Right kidney (tissue), 1 donor: ENCODE results near the gene ELFN1.
A peak's percentile ranks its signal among the peaks of the same experiment; 100 is the strongest.

Experiments
- DNase-seq: peaks from one replicate; pipeline ENCODE4 v3.0.0-alpha.2; 2016

Gene ELFN1

GRCh38 chr7:1675673-1676549 lies 5.8 kb downstream of the ELFN1 start:
- DNase-seq: no peak

GRCh38 chr7:1676550-1677078 lies 6.5 kb downstream of the ELFN1 start:
- DNase-seq: no peak

GRCh38 chr7:1677206-1678080 lies 7.4 kb downstream of the ELFN1 start:
- no peak for DNase-seq

- DNase-seq: no peak
Observed at GRCh38 chr7:1678081-1678543, 8.0 kb downstream of the ELFN1 start.

GRCh38 chr7:1678571-1679325 lies 8.7 kb downstream of the ELFN1 start:
- no peak for DNase-seq

GRCh38 chr7:1679326-1679965 lies 9.4 kb downstream of the ELFN1 start:
- DNase-seq: no peak

GRCh38 chr7:1679966-1680730 lies 10.1 kb downstream of the ELFN1 start:
- no peak for DNase-seq

- DNase-seq: no peak
Observed at GRCh38 chr7:1681581-1681980, 11.5 kb downstream of the ELFN1 start.

GRCh38 chr7:1685000-1685624 lies 15.0 kb downstream of the ELFN1 start:
- no peak for DNase-seq

- DNase-seq: no peak
Observed at GRCh38 chr7:1688542-1688941, 18.5 kb downstream of the ELFN1 start.

- DNase-seq: no peak
Observed at GRCh38 chr7:1689311-1689710, 19.2 kb downstream of the ELFN1 start.

GRCh38 chr7:1690359-1690958 lies 20.4 kb downstream of the ELFN1 start:
- DNase-seq: no peak

GRCh38 chr7:1691096-1691495 lies 21.0 kb downstream of the ELFN1 start:
- peak; percentile 1 for DNase-seq

- peak; percentile 58 for DNase-seq
Observed at GRCh38 chr7:1691601-1692514, 21.8 kb downstream of the ELFN1 start.

- DNase-seq: peak; percentile 1
Observed at GRCh38 chr7:1692515-1693418, 22.7 kb downstream of the ELFN1 start.

- DNase-seq: no peak
Observed at GRCh38 chr7:1693419-1693990, 23.4 kb downstream of the ELFN1 start.

GRCh38 chr7:1693991-1694524 lies 24.0 kb downstream of the ELFN1 start:
- peak; percentile 56 for DNase-seq
